ENCODE data around the gene KRTAP2-1.

- TF ChIP-seq ZNF318 (CRISPR knock-in tag; IDR thresholded peaks at IDR 0.05) (no peak), SUZ12 (IDR thresholded peaks at IDR 0.05; ENCODE audit: low read depth, low read length) (no peak), HNF4G (IDR thresholded peaks at IDR 0.05; ENCODE audit: borderline replicate concordance, low read depth, low read length) (no peak), HNF4G (CRISPR knock-in tag; IDR thresholded peaks at IDR 0.05; ENCODE audit: borderline replicate concordance, low read depth) (no peak), JUNB (CRISPR knock-in tag; IDR thresholded peaks at IDR 0.05; ENCODE audit: borderline replicate concordance) (no peak), ZBTB10 (CRISPR knock-in tag; IDR thresholded peaks at IDR 0.05; ENCODE audit: borderline replicate concordance) (no peak), HOXA7 (CRISPR knock-in tag; IDR thresholded peaks at IDR 0.05) (no peak)
Measured at GRCh38 chr17:41052566-41052965, 5.5 kb upstream of the KRTAP2-1 start.

Measured in HepG2 (cell line).